Liver (tissue), 9 donors: Measurements from ENCODE around the gene TMCO4. TPM values are rescaled to one million over a fixed set of nuclear protein-coding genes. Genes with fewer than 3 reads are reported as not detected.

Source experiments
- DNase-seq: peaks from one replicate; pipeline ENCODE4 v3.0.0-alpha.2; 2017; ENCODE audit warnings: low spot score
- H3K27ac ChIP-seq, 2 donors: one replicate each; pipeline ENCODE4 v1.7.0; 2013; ENCODE audit warnings: inconsistent platforms in 2 of 2, low read length in 2 of 2, control low read depth in 1 of 2, low read depth in 1 of 2, mild to moderate bottlenecking in 1 of 2
- H3K27me3 ChIP-seq, 4 donors: one replicate each; pipeline versions ENCODE4 v1.6.1 to v1.7.0; 2013; ENCODE audit warnings: low read length in 3 of 4, inconsistent platforms in 1 of 4, mild to moderate bottlenecking in 1 of 4, moderate library complexity in 1 of 4; ENCODE audit not compliant: control insufficient read depth in 4 of 4, insufficient read depth in 4 of 4
- H3K36me3 ChIP-seq, 4 donors: one replicate each; pipeline versions ENCODE4 v1.6.1 to v1.7.0; 2013; ENCODE audit warnings: low read length in 3 of 4, mild to moderate bottlenecking in 3 of 4, low read depth in 1 of 4, moderate library complexity in 1 of 4; ENCODE audit not compliant: control insufficient read depth in 4 of 4, insufficient read depth in 3 of 4
- H3K4me1 ChIP-seq, 4 donors: one replicate each; pipeline versions ENCODE4 v1.6.1 to v1.7.0; 2013; ENCODE audit warnings: low read length in 3 of 4, mild to moderate bottlenecking in 3 of 4, moderate library complexity in 1 of 4; ENCODE audit not compliant: control insufficient read depth in 4 of 4, insufficient read depth in 4 of 4
- H3K4me3 ChIP-seq, 3 donors: one replicate each; pipeline versions ENCODE4 v1.6.1 to v1.7.0; 2013; ENCODE audit warnings: low read length in 3 of 3, control low read depth in 1 of 3, low read depth in 1 of 3, mild to moderate bottlenecking in 1 of 3
- H3K9ac ChIP-seq, 2 donors: one replicate each; pipeline ENCODE4 v1.7.0; 2013; ENCODE audit warnings: low read length in 2 of 2, mild to moderate bottlenecking in 2 of 2, moderate library complexity in 2 of 2, control low read depth in 1 of 2, low read depth in 1 of 2
- H3K9me3 ChIP-seq, 4 donors: one replicate each; pipeline versions ENCODE4 v1.6.1 to v1.7.0; 2013; ENCODE audit warnings: low read length in 3 of 4; ENCODE audit not compliant: control insufficient read depth in 4 of 4
- ATF3 ChIP-seq: IDR thresholded peaks from 2 replicates; pipeline ENCODE4 v1.6.1; 2016; ENCODE audit warnings: antibody characterized with exemption
- CTCF ChIP-seq: fragments of 150-350 bp; IDR thresholded peaks from 2 replicates; pipeline ENCODE4 v1.5.1; 2017; ENCODE audit warnings: improper control_type of control experiment, low read depth, low read length; ENCODE audit not compliant: missing input control
- EGR1 ChIP-seq, 2 donors: IDR thresholded peaks; 2 replicates each; pipeline ENCODE4 v1.6.1; 2016 to 2018; ENCODE audit warnings: antibody characterized with exemption in 2 of 2, low read depth in 2 of 2
- GABPA ChIP-seq, 2 donors: IDR thresholded peaks in 1 of 2; conservative IDR thresholded peaks in 1 of 2; 2 replicates each; pipeline ENCODE4 v1.6.1; 2016; ENCODE audit warnings: antibody characterized with exemption in 2 of 2, mild to moderate bottlenecking in 1 of 2, moderate library complexity in 1 of 2
- HNF4A ChIP-seq, 2 donors: conservative IDR thresholded peaks; 2 replicates each; pipeline ENCODE4 v1.6.1; 2016; ENCODE audit warnings: antibody characterized with exemption in 2 of 2, mild to moderate bottlenecking in 2 of 2
- HNF4G ChIP-seq: IDR thresholded peaks from 2 replicates; pipeline ENCODE4 v1.6.1; 2016; ENCODE audit warnings: antibody characterized with exemption
- JUND ChIP-seq, 2 donors: IDR thresholded peaks; 2 replicates each; pipeline ENCODE4 v1.6.1; 2016; ENCODE audit warnings: antibody characterized with exemption in 2 of 2
- MAX ChIP-seq: IDR thresholded peaks from 2 replicates; pipeline ENCODE4 v1.6.1; 2016; ENCODE audit warnings: antibody characterized with exemption
- NR2F2 ChIP-seq: IDR thresholded peaks from 2 replicates; pipeline ENCODE4 v1.6.1; 2016; ENCODE audit warnings: antibody characterized with exemption
- RAD21 ChIP-seq, 2 donors: IDR thresholded peaks; 2 replicates each; pipeline ENCODE4 v1.6.1; 2016; ENCODE audit warnings: antibody characterized with exemption in 2 of 2, mild to moderate bottlenecking in 2 of 2
- REST ChIP-seq: IDR thresholded peaks from 2 replicates; pipeline ENCODE4 v1.6.1; 2016; ENCODE audit warnings: antibody characterized with exemption, mild to moderate bottlenecking
- RXRA ChIP-seq, 2 donors: IDR thresholded peaks; 2 replicates each; pipeline ENCODE4 v1.6.1; 2017 to 2018; ENCODE audit warnings: antibody characterized with exemption in 2 of 2, mild to moderate bottlenecking in 1 of 2
- SP1 ChIP-seq: IDR thresholded peaks from 2 replicates; pipeline ENCODE4 v1.6.1; 2018; ENCODE audit warnings: antibody characterized with exemption, mild to moderate bottlenecking
- TAF1 ChIP-seq: conservative IDR thresholded peaks from 2 replicates; pipeline ENCODE4 v1.6.1; 2016; ENCODE audit warnings: antibody characterized with exemption, mild to moderate bottlenecking
- ZBTB33 ChIP-seq: IDR thresholded peaks from 2 replicates; pipeline ENCODE4 v1.6.1; 2016; ENCODE audit warnings: antibody characterized with exemption
- WGBS: extraction: QIAGEN DNeasy Blood & Tissue Kit; methylation state at CpG from one replicate; pipeline ENCODE4 v1.1.7; 2013; 5-methylcytosine and 5-hydroxymethylcytosine counted together
- polyA plus RNA-seq, 2 donors: library from polyadenylated mRNA; stranded (reverse) in 1 of 2; unstranded in 1 of 2; fragments of 200-250 nt in 1 of 2; fragments of >200 nt in 1 of 2; fragmentation: Nextera tagmentation in 1 of 2; extraction: Ambion mirVana in 1 of 2; gene quantifications; one replicate each; pipeline versions ENCODE4 v1.2.1 to v1.2.3, GENCODE V29; 2013 to 2015
- total RNA-seq, 2 donors: library from RNA; depleted of rRNA; stranded (reverse); fragments of >200 nt; gene quantifications; one replicate each; pipeline ENCODE4 v1.2.3, GENCODE V29; 2014
- donor health status: healthy.
- donor health status: healthy.
- donor health status: healthy.
- donor health status: healthy.
- donor health status: healthy.

The TMCO4 gene
- total and polyA plus RNA-seq, 4 donors: 4.0 to 9.5 (median 6.0) TPM

GRCh38 chr1:19655718-19656080 is 144.0 kb downstream of the TMCO4 start:
- no peak for DNase-seq
- Histone ChIP-seq H3K9ac (no peak overlapping the region), H3K27me3 (no peaks in the 10 kb centered on the region), H3K27ac (no peak overlapping the region), H3K36me3 (no peaks in the 10 kb centered on the region), H3K4me3 (no peak overlapping the region), H3K4me1 (peaks cover 0 to 8% (median 4%) of the 10 kb centered on the region in 4 donors), H3K9me3 (no peaks in the 10 kb centered on the region)
- TF ChIP-seq REST (no peak), TAF1 (no peak), JUND (IDR thresholded peaks at IDR 0.05) (no peak), MAX (no peak), HNF4A (conservative IDR thresholded peaks at IDR 0.05) (no peak), RXRA (IDR thresholded peaks at IDR 0.05) (no peak), EGR1 (IDR thresholded peaks at IDR 0.05; ENCODE audit: low read depth in 2 of 2) (no peak), NR2F2 (no peak), ATF3 (no peak), RAD21 (IDR thresholded peaks at IDR 0.05) (no peak), ZBTB33 (no peak), GABPA (IDR thresholded peaks at IDR 0.05 in 1 of 2, conservative IDR thresholded peaks at IDR 0.05 in 1 of 2) (no peak), CTCF (no peak), HNF4G (no peak), SP1 (no peak)
- 91% methylated on average over 8 of the region's 8 CpGs for WGBS
